Measurements from ENCODE around the gene MYO1H.

The MYO1H gene

GRCh38 chr12:109475993-109476806, 128.5 kb downstream of the MYO1H start:
- DNase-seq, result no peak

- DNase-seq, result no peak
These were observed 129.1 kb downstream of the MYO1H start for GRCh38 chr12:109476807-109477184.

- DNase-seq, result peak; percentile 48
These were observed 129.7 kb downstream of the MYO1H start, which contains the start of the genes KCTD10 and UBE3B for GRCh38 chr12:109477185-109477962. TSS of gene KCTD10 (minus strand) at chr12:109477300. CDS start at chr12:109477262, 38 bp downstream. TSS of gene UBE3B (plus strand) at chr12:109477634. CDS start at chr12:109483552, 5,918 bp downstream.

GRCh38 chr12:109477963-109478315, 130.2 kb downstream of the MYO1H start:
- DNase-seq, result no peak

- no peak for DNase-seq
These were observed 132.1 kb downstream of the MYO1H start for GRCh38 chr12:109479761-109480160.

- no peak for DNase-seq
These were observed 132.7 kb downstream of the MYO1H start for GRCh38 chr12:109480356-109480755.

- no peak for DNase-seq
These were observed 134.2 kb downstream of the MYO1H start for GRCh38 chr12:109481863-109482262.

- DNase-seq, result no peak
These were observed 134.8 kb downstream of the MYO1H start for GRCh38 chr12:109482491-109482890.

GRCh38 chr12:109482894-109483293, 135.2 kb downstream of the MYO1H start:
- DNase-seq, result no peak

- no peak for DNase-seq
These were observed 135.6 kb downstream of the MYO1H start for GRCh38 chr12:109483346-109483745.

GRCh38 chr12:109485201-109485600, 137.5 kb downstream of the MYO1H start:
- no peak for DNase-seq

- DNase-seq, result no peak
These were observed 139.7 kb downstream of the MYO1H start for GRCh38 chr12:109487181-109488050.

GRCh38 chr12:109488051-109488665, 140.5 kb downstream of the MYO1H start:
- DNase-seq, result no peak

GRCh38 chr12:109489016-109489954, 141.6 kb downstream of the MYO1H start:
- DNase-seq, result no peak

- no peak for DNase-seq
These were observed 142.4 kb downstream of the MYO1H start for GRCh38 chr12:109489955-109490565.

- no peak for DNase-seq
These were observed 144.0 kb downstream of the MYO1H start for GRCh38 chr12:109491671-109492070.

GRCh38 chr12:109492371-109492770, 144.7 kb downstream of the MYO1H start:
- no peak for DNase-seq

GRCh38 chr12:109493090-109493489, 145.4 kb downstream of the MYO1H start:
- DNase-seq, result no peak

GRCh38 chr12:109493938-109494337, 146.2 kb downstream of the MYO1H start:
- DNase-seq, result no peak

- DNase-seq, result no peak
These were observed 146.7 kb downstream of the MYO1H start for GRCh38 chr12:109494348-109494881.

GRCh38 chr12:109495012-109495411, 147.3 kb downstream of the MYO1H start:
- no peak for DNase-seq
